Measurements from ENCODE around the gene SLC25A36.
"Not testable (repeated sequence)": the region's sequence is repeated elsewhere in the genome, so short reads cannot be mapped to it uniquely, and the experiment has no call there.

The SLC25A36 gene

GRCh38 chr3:141000027-141000663 lies 58.5 kb downstream of the SLC25A36 start:
- FAIRE-seq = no peak

GRCh38 chr3:141000686-141001085 lies 59.0 kb downstream of the SLC25A36 start:
- no peak for FAIRE-seq

GRCh38 chr3:141006344-141006743 lies 64.7 kb downstream of the SLC25A36 start:
- FAIRE-seq = no peak

GRCh38 chr3:141009496-141009895 lies 67.9 kb downstream of the SLC25A36 start:
- no peak for FAIRE-seq

GRCh38 chr3:141011232-141011996 lies 69.8 kb downstream of the SLC25A36 start:
- FAIRE-seq = no peak

- FAIRE-seq = no peak
Observed at GRCh38 chr3:141011997-141012262, 70.3 kb downstream of the SLC25A36 start.

GRCh38 chr3:141012571-141012970 lies 70.9 kb downstream of the SLC25A36 start:
- FAIRE-seq = no peak

GRCh38 chr3:141015481-141015880 lies 73.8 kb downstream of the SLC25A36 start:
- no peak for FAIRE-seq

- not testable (repeated sequence) for FAIRE-seq
Observed at GRCh38 chr3:141017366-141018322, 76.0 kb downstream of the SLC25A36 start.

- FAIRE-seq = no peak
Observed at GRCh38 chr3:141019244-141019643, 77.6 kb downstream of the SLC25A36 start.

- no peak for FAIRE-seq
Observed at GRCh38 chr3:141020143-141020830, 78.7 kb downstream of the SLC25A36 start.

- FAIRE-seq = no peak
Observed at GRCh38 chr3:141021261-141021660, 79.6 kb downstream of the SLC25A36 start.
